Right lobe of liver (tissue), 4 donors: ENCODE data around the gene G6PD.

ENCODE experiments used
- POLR2A ChIP-seq: fragments of 450-650 bp; IDR thresholded peaks from one replicate; pipeline ENCODE4 v1.6.1; 2017; ENCODE audit warnings: antibody characterized with exemption, mild to moderate bottlenecking
- TF ChIP-seq, protein P1 (sequence below), 4 donors: fragments of 200-600 bp in 3 of 4; fragments of 450-650 bp in 1 of 4; IDR thresholded peaks; one replicate each; pipeline versions ENCODE4 v1.5.1 to v1.8.0; 2016 to 2022; ENCODE audit warnings: antibody characterized with exemption in 4 of 4, mild to moderate bottlenecking in 2 of 4
- donor health status: DM: no; HTN: no; CAD: no.
- donor health status: DM: no; HTN: no; CAD: no.
- donor health status: DM: no; HTN: yes; CAD: no.

DNA sequence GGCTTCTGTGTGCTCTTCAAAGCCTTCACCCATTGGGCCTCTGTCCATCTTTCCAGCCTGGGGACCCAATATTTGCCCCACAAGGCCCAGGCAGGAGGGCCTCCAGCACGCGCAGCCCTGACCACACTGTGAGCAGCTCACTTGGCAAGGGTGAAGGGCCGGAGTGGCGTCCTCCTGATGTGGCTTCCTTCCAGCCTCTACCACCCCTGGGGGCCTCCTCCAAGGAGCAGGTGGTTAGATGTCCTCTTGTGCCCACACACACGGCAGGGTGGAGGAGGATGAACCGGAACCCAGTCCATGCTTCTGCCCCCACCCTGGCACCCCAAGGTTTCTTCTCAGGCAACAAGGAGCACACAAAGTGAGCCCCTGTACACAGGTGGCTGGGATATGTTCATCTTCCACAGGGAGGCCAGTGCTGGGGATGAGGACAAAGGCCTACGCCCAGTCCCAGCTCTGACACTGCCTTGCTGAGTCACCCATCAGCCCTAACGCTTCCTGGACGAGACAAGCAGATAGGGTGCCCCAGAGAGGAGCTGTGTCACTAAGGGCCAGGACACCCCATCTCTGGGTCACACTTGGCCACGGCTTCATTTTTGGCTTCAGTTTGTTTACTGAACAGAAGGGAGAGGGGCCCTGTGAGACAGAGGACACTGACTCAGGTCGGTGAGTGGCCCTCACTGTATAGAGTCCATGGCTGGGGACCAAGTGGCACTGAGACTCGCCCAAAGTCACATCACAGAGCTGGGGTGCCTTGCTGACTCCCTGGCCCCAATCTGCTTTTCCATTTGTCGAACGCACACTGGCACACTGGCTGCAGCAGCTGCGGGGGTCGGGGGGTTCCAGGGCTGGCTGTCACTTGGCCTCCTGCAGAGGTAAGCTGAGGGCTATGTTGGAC is 62.1 kb downstream of the G6PD start:
- TF ChIP-seq, protein P1, sequence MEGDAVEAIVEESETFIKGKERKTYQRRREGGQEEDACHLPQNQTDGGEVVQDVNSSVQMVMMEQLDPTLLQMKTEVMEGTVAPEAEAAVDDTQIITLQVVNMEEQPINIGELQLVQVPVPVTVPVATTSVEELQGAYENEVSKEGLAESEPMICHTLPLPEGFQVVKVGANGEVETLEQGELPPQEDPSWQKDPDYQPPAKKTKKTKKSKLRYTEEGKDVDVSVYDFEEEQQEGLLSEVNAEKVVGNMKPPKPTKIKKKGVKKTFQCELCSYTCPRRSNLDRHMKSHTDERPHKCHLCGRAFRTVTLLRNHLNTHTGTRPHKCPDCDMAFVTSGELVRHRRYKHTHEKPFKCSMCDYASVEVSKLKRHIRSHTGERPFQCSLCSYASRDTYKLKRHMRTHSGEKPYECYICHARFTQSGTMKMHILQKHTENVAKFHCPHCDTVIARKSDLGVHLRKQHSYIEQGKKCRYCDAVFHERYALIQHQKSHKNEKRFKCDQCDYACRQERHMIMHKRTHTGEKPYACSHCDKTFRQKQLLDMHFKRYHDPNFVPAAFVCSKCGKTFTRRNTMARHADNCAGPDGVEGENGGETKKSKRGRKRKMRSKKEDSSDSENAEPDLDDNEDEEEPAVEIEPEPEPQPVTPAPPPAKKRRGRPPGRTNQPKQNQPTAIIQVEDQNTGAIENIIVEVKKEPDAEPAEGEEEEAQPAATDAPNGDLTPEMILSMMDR (IDR thresholded peaks at IDR 0.05) = no peak
- no peak for TF ChIP-seq POLR2A
